Astrocyte (in vitro differentiated cells and primary cell): Measurements from ENCODE around the gene MEN1. TPM values are rescaled to one million over a fixed set of nuclear protein-coding genes. Genes with fewer than 3 reads are reported as not detected.

Source experiments
- DNase-seq: peaks from one replicate; pipeline ENCODE4 v3.0.0-alpha.2; 2010; ENCODE audit warnings: low read depth
- FAIRE-seq: peaks from 2 replicates; lab custom pipeline; 2011; peaks lifted over from hg19 to GRCh38; lab: Jason Lieb, UNC
- H2AFZ ChIP-seq: 2 replicates; pipeline ENCODE4 v1.6.0; 2012; ENCODE audit warnings: low read depth, low read length, inconsistent platforms
- H3K27ac ChIP-seq: 2 replicates; pipeline ENCODE4 v1.5.1; 2011; ENCODE audit warnings: low read depth, low read length, inconsistent platforms
- H3K27me3 ChIP-seq: 2 replicates; pipeline ENCODE4 v1.6.0; 2011; ENCODE audit warnings: low read length, inconsistent platforms; ENCODE audit not compliant: insufficient read depth
- H3K36me3 ChIP-seq: 2 replicates; pipeline ENCODE4 v1.5.1; 2011; ENCODE audit warnings: low read length, inconsistent platforms; ENCODE audit not compliant: insufficient read depth
- H3K4me1 ChIP-seq: 2 replicates; pipeline ENCODE4 v1.5.1; 2011; ENCODE audit warnings: low read length, inconsistent platforms; ENCODE audit not compliant: insufficient read depth
- H3K4me2 ChIP-seq: 2 replicates; pipeline ENCODE4 v1.6.0; 2012; ENCODE audit warnings: low read length, inconsistent platforms
- H3K4me3 ChIP-seq: 2 replicates; pipeline ENCODE4 v1.5.1; 2011; ENCODE audit warnings: low read depth, mild to moderate bottlenecking, low read length, inconsistent platforms; ENCODE audit not compliant: insufficient read depth
- H3K79me2 ChIP-seq: 2 replicates; pipeline ENCODE4 v1.6.0; 2012; ENCODE audit warnings: mild to moderate bottlenecking, low read length, inconsistent platforms; ENCODE audit not compliant: insufficient read depth
- H3K9ac ChIP-seq: 2 replicates; pipeline ENCODE4 v1.6.0; 2012; ENCODE audit warnings: mild to moderate bottlenecking, low read length, inconsistent platforms
- H3K9me3 ChIP-seq: 2 replicates; pipeline ENCODE4 v1.5.1; 2012; ENCODE audit warnings: low read depth, mild to moderate bottlenecking, low read length, inconsistent platforms; ENCODE audit not compliant: insufficient read depth
- H4K20me1 ChIP-seq: 2 replicates; pipeline ENCODE4 v1.6.0; 2012; ENCODE audit warnings: low read length, inconsistent platforms; ENCODE audit not compliant: insufficient read depth
- H3K27ac Mint-ChIP-seq: one replicate; pipeline ENCODE4 v1.8.0; 2021; ENCODE audit warnings: mild to moderate bottlenecking, mixed read lengths; ENCODE audit not compliant: unreplicated experiment
- H3K27me3 Mint-ChIP-seq: one replicate; pipeline ENCODE4 v1.8.0; 2021; ENCODE audit warnings: low read depth, mixed read lengths; ENCODE audit not compliant: unreplicated experiment
- H3K36me3 Mint-ChIP-seq: one replicate; pipeline ENCODE4 v1.8.0; 2021; ENCODE audit warnings: low read depth, mixed read lengths; ENCODE audit not compliant: unreplicated experiment
- H3K4me1 Mint-ChIP-seq: one replicate; pipeline ENCODE4 v1.8.0; 2021; ENCODE audit warnings: low read depth, mixed read lengths; ENCODE audit not compliant: unreplicated experiment
- H3K4me3 Mint-ChIP-seq: one replicate; pipeline ENCODE4 v1.8.0; 2021; ENCODE audit warnings: mild to moderate bottlenecking, moderate library complexity, mixed read lengths; ENCODE audit not compliant: unreplicated experiment
- H3K9me3 Mint-ChIP-seq: one replicate; pipeline ENCODE4 v1.8.0; 2021; ENCODE audit warnings: mild to moderate bottlenecking, mixed read lengths; ENCODE audit not compliant: unreplicated experiment
- CTCF ChIP-seq: IDR thresholded peaks from 2 replicates; pipeline ENCODE4 v1.5.1; 2011; ENCODE audit warnings: low read depth, mild to moderate bottlenecking, inconsistent platforms, low read length, moderate library complexity; ENCODE audit not compliant: insufficient read depth
- EZH2 ChIP-seq: IDR thresholded peaks from 2 replicates; pipeline ENCODE4 v1.6.1; 2012; ENCODE audit warnings: mild to moderate bottlenecking, low read length, inconsistent platforms; ENCODE audit not compliant: insufficient read depth
- total RNA-seq: library from RNA; stranded (reverse); gene quantifications from 2 replicates; pipeline ENCODE4 v1.2.1, GENCODE V29; 2021

Gene MEN1
- total RNA-seq, 1 donor from 2014 or later = 26.0 TPM

- peaks cover 8% of the 10 kb centered on the region for H3K4me1 ChIP-seq
- peaks cover 15% of the 10 kb centered on the region for H3K79me2 ChIP-seq
- no peak overlapping the region for H3K4me3 ChIP-seq
- Mint-ChIP-seq H3K9me3 (no peaks in the 10 kb centered on the region), H3K27me3 (peaks cover 5% of the 10 kb centered on the region), H3K4me1 (peaks cover 4% of the 10 kb centered on the region), H3K27ac (no peak overlapping the region), H3K36me3 (no peaks in the 10 kb centered on the region), H3K4me3 (no peak overlapping the region)
- TF ChIP-seq EZH2 (no peak), CTCF (no peak)
- FAIRE-seq (no peak), DNase-seq (no peak)
- no peaks in the 10 kb centered on the region for H3K36me3 ChIP-seq
- no peaks in the 10 kb centered on the region for H4K20me1 ChIP-seq
- H3K4me2 ChIP-seq = no peak overlapping the region
- H3K27me3 ChIP-seq = no peaks in the 10 kb centered on the region
- no peak overlapping the region for H2AFZ ChIP-seq
- no peaks in the 10 kb centered on the region for H3K9me3 ChIP-seq
- H3K9ac ChIP-seq = no peak overlapping the region
- no peak overlapping the region for H3K27ac ChIP-seq
Measured at GRCh38 chr11:64813826-64814225, 3.5 kb upstream of the MEN1 start.

GRCh38 chr11:64810891-64811272 is 531 bp upstream of the MEN1 start:
- no peak for FAIRE-seq
- Histone ChIP-seq H3K9me3 (no peaks in the 10 kb centered on the region), H3K9ac (no peak overlapping the region), H3K4me2 (peak overlapping the region; percentile 96), H2AFZ (peak overlapping the region; percentile 88), H3K27ac (no peak overlapping the region), H3K4me3 (peak overlapping the region; percentile 82), H3K4me1 (peaks cover 8% of the 10 kb centered on the region), H3K27me3 (no peaks in the 10 kb centered on the region), H3K79me2 (peaks cover 17% of the 10 kb centered on the region), H3K36me3 (no peaks in the 10 kb centered on the region), H4K20me1 (peaks cover 13% of the 10 kb centered on the region)
- Mint-ChIP-seq H3K4me1 (peaks cover 4% of the 10 kb centered on the region), H3K36me3 (peaks cover 4% of the 10 kb centered on the region), H3K4me3 (peak overlapping the region; percentile 93), H3K27me3 (no peaks in the 10 kb centered on the region), H3K27ac (no peak overlapping the region), H3K9me3 (no peaks in the 10 kb centered on the region)
- TF ChIP-seq CTCF (no peak), EZH2 (no peak)
- DNase-seq = no peak

GRCh38 chr11:64809781-64810241 is 540 bp downstream of the MEN1 start:
- H3K27me3 Mint-ChIP-seq = no peaks in the 10 kb centered on the region
- Histone ChIP-seq H2AFZ (peak overlapping the region; percentile 88), H3K4me1 (peaks cover 8% of the 10 kb centered on the region), H3K27ac (no peak overlapping the region), H3K4me3 (peak overlapping the region; percentile 82), H3K9me3 (no peaks in the 10 kb centered on the region), H3K4me2 (peak overlapping the region; percentile 96), H3K27me3 (no peaks in the 10 kb centered on the region), H4K20me1 (peaks cover 13% of the 10 kb centered on the region), H3K36me3 (peaks cover 2% of the 10 kb centered on the region), H3K9ac (peak overlapping the region; percentile 91), H3K79me2 (peaks cover 17% of the 10 kb centered on the region)
- DNase-seq (no peak), FAIRE-seq (no peak)
- H3K36me3 Mint-ChIP-seq = peaks cover 4% of the 10 kb centered on the region
- H3K4me3 Mint-ChIP-seq = peak overlapping the region; percentile 93
- no peaks in the 10 kb centered on the region for H3K9me3 Mint-ChIP-seq
- peak overlapping the region; percentile 72 for H3K27ac Mint-ChIP-seq
- TF ChIP-seq CTCF (no peak), EZH2 (no peak)
- H3K4me1 Mint-ChIP-seq = peaks cover 4% of the 10 kb centered on the region
